ENCODE measurements around the gene STX1B. TPM values are rescaled to one million over a fixed set of nuclear protein-coding genes. Genes with fewer than 3 reads are reported as not detected.

Gene STX1B
- polyA plus RNA-seq, 4 donors, result 0.73 to 2.1 (median 1.2) TPM

DNA sequence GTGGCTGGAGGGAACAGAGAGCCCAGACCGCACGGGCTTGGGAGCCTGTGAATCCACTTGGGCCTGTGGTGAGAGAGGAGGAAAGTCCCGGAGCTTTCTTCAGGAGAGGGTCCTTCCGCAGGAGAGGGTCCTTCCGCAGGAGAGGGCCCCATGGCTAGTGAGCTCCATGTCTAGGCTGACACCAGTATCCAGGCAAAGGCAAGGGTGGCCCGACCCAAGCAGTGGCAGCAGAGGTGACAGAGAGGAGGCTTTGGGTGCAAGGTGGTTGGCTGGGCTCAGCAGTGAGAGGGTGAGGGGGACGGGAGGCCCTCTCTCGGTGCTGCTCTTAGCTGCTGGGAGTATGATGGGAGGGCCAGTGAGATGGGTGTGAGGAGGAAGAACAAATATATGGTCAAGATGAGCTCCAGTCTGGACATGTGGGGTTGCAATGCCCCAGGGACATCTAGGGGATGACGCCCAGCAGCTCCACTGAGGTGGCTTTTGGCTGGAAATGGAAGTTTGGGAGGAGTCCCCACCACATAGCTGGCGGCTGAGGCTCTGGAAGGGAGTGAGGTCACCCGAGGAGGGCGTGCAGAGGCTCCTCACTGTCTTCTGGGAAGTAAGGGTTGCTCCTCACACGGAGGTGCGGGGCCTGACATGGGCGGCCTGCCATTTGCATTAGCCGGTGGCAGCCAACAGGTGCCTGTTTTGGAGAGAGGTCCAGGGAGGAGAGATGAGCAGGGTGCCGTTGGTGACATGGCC lies 27.7 kb downstream of the STX1B start:
- no peak for DNase-seq (ENCODE audit: low read depth in 4 of 4, low spot score in 3 of 4)

DNA sequence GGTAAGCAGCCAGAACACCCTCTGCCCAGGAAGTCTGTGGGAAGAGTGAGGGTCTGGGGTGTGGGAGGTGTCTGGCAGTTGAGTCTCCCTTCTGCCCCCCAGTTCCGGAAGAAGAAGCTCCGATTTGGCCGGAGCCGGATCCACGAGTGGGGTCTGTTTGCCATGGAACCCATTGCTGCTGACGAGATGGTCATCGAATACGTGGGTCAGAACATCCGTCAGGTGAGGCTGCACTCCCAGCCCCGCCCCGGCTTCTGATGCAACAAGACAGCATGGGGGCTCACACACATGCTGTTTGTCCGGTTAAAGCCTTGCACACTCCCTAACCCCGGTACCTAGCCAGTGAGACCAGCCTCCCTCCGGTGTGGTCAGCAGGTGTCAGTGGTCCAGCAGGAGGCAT lies 29.5 kb downstream of the STX1B start:
- no peak for DNase-seq (ENCODE audit: low read depth in 4 of 4, low spot score in 3 of 4)

DNA sequence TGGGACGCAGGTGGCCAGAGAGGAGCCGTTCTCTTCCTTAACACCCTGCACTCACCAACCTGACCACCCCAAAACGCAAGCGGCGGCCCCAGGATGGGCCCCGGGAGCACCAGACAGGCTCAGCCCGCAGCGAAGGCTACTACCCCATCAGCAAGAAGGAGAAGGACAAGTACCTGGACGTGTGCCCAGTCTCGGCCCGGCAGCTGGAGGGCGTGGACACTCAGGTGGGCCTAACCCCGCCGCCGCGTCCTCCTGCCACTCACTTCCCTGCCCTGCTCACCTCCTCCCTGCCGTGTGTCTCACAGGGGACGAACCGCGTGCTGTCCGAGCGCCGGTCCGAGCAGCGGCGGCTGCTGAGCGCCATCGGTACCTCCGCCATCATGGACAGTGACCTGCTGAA lies 30.0 kb downstream of the STX1B start:
- no peak for DNase-seq (ENCODE audit: low read depth in 4 of 4, low spot score in 3 of 4)

DNA sequence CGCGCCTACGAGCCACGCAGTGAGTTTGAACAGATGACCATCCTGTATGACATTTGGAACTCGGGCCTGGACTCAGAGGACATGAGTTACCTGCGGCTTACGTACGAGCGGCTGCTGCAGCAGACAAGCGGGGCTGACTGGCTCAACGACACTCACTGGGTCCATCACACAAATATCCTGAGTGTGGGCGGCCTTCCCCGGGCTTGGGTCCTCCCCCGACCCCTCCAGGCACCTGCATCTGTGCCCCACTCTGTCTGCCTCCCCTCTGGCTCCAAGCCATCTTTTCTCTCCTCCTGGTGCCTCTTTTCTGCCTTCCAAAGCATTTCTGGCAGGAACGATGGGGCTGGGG lies 30.4 kb downstream of the STX1B start:
- no peak for DNase-seq (ENCODE audit: low read depth in 4 of 4, low spot score in 3 of 4)

DNA sequence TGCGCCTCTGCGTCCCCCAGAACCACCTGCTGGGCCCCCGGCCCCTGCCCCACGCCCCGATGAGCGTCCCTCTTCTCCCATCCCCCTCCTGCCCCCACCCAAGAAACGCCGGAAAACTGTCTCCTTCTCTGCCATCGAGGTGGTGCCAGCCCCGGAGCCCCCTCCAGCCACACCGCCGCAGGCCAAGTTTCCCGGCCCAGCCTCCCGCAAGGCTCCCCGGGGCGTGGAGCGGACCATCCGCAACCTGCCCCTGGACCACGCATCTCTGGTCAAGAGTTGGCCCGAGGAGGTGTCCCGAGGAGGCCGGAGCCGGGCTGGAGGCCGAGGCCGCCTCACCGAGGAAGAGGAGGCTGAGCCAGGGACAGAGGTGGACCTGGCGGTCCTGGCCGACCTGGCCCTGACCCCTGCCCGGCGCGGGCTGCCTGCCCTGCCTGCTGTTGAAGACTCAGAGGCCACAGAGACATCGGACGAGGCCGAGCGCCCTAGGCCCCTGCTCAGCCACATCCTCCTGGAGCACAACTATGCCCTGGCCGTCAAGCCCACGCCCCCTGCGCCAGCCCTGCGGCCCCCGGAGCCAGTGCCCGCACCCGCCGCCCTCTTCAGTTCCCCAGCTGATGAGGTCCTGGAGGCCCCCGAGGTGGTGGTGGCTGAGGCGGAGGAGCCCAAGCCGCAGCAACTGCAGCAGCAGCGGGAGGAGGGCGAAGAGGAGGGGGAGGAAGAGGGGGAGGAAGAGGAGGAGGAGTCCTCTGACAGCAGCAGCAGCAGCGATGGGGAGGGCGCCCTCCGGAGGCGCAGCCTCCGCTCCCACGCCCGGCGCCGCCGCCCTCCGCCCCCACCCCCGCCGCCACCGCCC lies 31.0 kb downstream of the STX1B start:
- no peak for DNase-seq (ENCODE audit: low read depth in 4 of 4, low spot score in 3 of 4)

DNA sequence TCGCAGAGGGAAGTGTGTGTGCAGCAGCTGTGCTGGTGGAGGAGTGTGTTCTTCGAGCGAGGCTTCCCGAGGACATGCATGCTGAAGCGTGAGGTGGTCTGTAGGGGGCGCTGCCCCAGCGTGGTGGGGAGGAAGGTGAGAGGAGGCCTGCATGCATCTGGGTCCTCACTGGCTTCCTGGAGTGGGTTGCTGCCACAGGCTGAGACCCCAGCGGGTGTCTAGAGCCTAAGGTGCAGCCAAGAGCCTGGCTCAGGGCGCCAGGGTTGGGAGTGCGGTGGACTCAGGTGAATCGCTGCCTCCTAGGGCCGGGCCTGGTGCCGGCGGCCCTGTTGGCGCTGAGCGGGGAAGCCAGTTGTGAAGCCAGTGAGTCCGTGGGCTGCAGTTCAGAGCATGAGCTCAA lies 32.9 kb downstream of the STX1B start:
- no peak for DNase-seq (ENCODE audit: low read depth in 4 of 4, low spot score in 3 of 4)

DNA sequence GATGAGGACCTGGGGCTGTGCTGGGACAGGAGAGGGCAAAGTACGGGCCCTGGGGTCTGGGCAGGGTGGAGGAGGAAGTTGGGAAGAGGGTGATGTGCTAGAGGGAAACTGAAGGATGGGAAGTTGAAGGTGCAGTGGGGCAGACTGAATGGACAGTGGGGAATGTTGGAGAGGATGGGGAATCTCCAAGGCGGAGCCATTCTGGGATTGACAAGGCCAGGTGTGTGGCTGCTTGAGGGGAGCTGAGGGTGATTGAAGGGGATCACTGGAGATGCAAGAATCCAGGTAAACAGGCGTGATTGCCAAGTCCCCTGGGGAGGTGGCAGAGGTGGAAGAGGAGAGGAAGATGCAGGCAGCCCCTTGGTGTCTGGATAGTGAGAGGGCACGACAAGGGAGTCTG lies 34.0 kb downstream of the STX1B start:
- DNase-seq (ENCODE audit: low read depth in 4 of 4, low spot score in 3 of 4), result no peak

DNA sequence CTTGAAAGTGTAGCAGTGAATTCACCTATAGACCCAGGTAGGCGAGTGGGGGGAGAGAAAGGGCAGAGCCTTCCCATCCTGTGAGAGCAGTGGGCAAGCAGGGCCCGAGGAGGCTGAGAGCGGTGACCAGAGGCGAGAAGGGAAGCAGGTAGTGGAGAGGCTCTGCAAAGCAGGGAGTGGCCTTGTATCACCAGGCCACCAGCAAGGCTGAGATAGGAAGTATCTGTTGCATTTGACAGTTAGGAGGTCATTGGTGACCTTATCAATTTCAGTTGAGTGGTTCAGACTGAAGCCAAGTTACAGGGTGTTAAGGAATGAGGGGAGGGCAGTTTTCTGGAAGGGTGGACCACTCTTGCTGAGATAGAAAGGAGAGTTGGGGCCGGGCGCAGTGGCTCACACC lies 36.1 kb downstream of the STX1B start:
- no peak for DNase-seq (ENCODE audit: low read depth in 4 of 4, low spot score in 3 of 4)

DNA sequence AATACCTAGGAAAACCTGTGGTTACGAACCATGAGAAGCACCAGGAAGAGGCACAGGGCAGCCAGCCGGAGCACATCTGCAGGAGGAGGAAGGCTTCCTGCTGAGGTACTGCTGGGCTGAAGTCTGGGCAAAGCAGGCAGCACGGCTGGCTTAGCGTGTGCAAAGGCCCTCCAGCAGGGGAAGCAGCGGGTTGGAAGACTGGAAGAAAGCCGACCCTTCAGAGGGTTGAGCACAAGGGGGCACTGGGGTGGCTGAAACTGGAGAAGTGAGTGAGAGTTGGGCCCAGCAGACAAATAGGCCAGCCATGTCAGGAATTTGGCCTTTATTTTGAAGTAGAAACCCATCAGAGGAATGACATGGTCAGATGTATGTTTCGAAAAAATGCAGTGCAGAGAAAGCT lies 37.6 kb downstream of the STX1B start:
- DNase-seq (ENCODE audit: low read depth in 4 of 4, low spot score in 3 of 4), result no peak

DNA sequence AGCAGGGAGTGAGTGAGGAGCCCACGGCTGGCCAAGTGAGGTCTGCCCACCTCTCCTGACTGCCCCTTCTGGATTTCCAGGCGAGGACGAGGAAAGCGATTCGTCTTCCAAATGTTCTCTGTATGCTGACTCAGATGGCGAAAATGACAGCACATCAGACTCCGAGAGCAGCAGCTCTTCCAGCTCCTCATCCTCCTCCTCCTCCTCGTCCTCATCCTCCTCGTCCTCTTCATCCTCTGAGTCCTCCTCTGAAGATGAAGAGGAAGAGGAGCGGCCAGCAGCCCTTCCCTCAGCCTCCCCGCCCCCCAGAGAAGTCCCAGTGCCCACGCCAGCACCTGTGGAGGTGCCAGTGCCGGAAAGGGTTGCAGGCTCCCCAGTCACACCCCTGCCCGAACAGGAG lies 39.1 kb downstream of the STX1B start:
- DNase-seq (ENCODE audit: low read depth in 4 of 4, low spot score in 3 of 4), result no peak

DNA sequence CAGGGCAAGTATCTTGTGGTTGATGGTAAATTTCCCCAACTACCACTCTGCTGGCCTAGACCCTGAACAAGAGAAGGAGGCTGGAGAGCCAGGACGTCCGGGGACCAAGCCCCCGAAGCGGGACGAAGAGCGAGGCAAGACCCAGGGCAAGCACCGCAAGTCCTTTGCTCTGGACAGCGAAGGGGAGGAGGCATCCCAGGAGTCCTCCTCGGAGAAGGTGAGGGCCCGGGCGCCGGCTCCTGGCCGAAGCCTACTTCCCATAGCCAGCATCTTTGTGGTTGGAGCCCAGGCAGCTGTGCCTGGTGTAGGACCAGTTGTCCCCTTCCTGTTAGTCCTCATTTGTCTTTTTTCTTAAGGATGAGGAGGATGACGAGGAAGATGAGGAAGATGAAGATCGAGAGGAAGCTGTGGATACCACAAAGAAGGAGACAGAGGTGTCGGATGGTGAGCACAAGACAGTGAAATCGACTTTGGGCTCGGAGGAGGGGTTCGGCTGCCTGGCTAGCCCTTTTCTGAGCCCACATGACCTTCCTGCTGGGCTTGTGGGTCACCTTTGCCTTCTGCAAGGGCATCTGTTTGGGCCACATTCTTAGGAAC lies 41.1 kb downstream of the STX1B start:
- no peak for DNase-seq (ENCODE audit: low read depth in 4 of 4, low spot score in 3 of 4)

DNA sequence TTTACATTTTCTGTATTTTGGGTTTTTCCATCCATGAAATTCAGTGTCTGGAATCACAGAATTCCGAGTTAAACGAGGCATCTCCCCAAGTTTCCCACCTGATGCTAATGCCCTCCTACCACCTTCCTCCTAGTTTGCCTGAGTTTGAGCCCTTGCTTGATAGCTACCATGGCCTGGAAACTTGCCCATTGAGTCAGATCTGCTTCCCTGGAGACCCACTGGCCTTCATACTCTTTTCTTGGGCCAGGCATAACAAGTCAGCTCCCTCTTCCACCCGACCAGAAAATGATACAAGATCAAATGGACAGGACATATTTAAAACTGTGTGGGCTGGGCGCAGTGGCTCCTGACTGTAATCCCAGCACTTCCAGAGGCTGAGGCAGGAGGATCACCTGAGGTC lies 42.6 kb downstream of the STX1B start:
- DNase-seq (ENCODE audit: low read depth in 4 of 4, low spot score in 3 of 4), result no peak

DNA sequence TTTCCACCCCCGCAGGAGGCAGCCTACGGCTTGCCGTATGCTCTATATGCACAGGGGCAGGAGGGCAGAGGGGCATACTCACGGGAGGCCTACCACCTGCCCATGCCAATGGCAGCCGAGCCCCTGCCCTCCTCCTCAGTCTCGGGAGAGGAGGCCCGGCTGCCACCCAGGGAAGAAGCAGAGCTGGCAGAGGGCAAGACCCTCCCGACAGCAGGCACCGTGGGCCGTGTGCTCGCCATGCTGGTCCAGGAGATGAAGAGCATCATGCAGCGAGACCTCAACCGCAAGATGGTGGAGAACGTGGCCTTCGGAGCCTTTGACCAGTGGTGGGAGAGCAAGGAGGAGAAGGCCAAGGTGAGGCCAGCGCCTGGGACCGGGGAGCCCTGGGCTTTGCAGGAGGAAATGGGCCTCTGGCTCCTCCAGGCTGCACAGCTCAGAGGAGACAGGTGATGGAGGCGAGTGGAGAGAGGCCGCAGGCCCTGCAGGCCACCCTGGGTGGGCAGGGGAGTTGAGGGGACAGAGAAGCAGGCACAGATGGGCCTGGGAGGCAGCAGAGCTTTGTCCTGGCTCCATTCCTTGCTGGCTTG lies 44.3 kb downstream of the STX1B start:
- no peak for DNase-seq (ENCODE audit: low read depth in 4 of 4, low spot score in 3 of 4)

DNA sequence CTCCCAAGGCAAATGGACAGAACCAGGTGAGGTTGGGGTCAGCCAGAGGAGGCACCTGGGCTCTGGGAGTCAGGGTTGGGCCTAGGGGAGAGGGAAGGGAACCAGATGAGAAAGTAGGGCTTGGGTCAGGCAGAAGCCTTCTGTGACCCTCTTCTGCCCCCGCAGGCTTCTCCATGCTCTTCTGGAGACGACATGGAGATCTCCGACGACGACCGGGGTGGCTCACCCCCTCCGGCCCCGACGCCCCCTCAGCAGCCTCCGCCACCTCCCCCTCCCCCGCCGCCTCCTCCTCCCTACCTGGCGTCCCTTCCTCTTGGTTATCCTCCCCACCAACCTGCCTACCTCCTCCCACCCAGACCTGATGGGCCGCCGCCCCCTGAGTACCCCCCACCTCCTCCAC lies 45.0 kb downstream of the STX1B start:
- no peak for DNase-seq (ENCODE audit: low read depth in 4 of 4, low spot score in 3 of 4)

DNA sequence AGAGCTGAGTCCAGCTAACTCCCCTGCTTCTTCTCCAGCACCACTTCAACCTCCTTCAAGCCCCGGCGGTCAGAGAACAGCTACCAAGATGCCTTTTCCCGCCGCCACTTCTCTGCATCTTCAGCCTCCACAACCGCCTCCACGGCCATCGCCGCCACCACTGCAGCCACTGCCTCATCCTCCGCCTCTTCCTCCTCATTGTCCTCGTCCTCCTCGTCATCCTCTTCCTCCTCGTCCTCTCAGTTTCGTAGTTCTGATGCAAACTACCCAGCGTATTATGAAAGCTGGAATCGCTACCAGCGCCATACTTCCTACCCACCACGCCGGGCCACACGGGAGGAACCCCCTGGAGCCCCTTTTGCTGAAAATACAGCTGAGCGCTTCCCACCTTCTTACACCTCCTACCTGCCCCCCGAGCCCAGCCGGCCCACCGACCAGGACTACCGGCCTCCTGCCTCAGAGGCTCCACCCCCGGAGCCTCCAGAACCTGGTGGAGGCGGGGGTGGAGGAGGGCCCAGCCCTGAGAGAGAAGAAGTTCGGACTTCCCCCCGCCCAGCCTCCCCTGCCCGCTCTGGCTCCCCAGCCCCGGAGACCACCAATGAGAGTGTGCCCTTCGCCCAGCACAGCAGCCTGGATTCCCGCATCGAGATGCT lies 45.7 kb downstream of the STX1B start:
- DNase-seq (ENCODE audit: low read depth in 4 of 4, low spot score in 3 of 4), result no peak

DNA sequence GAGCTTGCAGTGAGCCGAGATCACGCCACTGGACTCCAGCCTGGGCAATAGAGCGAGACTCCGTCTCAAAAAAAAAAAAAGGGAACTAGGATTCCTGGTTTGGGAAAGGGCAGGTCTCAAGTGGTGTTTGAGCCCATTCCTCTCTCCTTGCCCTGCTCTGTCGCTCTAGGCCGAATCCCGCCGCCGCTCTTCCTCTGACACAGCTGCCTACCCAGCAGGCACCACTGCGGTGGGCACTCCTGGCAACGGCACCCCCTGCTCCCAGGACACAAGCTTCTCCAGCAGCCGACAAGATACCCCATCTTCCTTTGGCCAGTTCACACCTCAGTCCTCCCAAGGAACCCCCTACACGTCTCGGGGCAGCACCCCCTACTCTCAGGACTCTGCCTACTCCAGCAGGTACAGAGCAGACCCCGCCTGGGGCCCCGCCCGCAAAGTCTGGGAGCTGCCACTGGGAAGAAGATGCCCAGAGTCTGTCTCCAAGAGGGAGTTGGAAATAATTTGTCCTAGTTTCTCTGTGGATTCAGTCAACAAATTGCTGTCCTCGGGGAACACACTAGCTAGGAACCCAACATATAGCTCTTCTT lies 46.4 kb downstream of the STX1B start:
- DNase-seq (ENCODE audit: low read depth in 4 of 4, low spot score in 3 of 4), result no peak

DNA sequence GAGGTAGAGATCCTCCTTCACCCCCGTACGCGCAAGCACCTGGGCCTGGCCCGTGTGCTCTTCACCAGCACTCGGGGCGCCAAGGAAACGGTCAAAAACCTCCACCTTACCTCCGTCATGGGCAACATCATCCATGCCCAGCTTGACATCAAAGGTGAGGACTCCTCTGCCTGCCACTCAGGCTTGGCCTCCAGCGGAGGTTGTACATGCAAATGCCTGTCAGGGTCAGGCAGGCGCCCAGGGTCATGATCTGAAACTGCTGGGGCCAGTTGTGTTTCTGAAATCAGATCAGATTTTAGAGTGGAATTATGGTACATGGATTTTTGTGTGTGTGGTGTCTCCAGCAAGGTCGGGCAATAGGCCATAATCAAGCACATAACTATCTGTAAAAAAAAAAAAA lies 49.1 kb downstream of the STX1B start:
- DNase-seq (ENCODE audit: low read depth in 4 of 4, low spot score in 3 of 4), result no peak

DNA sequence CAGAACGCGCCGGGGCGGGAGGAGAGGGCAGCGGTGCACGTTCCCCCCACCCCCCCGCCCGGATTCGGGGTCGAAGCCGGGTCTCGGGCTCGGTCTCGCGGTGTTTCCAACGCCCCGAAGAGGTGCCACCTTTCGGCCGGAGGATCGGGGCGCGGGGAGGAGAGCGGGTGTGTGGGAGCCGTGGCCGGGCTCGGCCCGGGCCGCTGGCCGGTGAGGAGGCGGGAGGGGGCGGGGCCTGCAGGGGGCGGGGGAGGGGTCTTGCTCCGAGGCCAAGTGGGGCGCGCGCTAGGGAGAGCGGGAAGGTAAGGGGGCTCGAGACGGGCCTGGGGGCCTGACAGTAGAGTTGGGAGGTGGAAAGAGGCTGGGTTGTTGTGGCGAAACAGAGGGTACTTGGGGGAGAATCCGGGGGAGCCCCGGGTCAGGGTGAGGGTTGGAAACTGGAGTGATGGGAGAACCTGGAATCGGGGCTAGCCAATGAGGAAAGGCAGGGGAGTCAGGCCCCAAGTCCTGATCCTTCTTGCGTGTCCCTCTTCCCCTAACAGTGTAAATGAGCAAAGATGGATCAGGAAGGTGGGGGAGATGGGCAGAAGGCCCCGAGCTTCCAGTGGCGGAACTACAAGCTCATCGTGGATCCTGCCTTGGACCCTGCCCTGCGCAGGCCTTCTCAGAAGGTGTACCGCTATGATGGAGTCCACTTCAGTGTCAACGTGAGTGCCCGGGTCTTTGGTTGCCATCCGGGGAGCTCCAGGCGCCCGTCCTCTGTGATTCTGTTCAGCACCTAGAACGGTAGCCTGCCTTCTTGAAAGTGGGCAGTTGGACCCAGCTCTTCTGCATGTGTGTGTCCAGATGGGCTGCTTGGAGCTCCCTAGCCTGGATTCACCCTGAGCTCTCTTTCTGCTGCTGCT lies 52.0 kb downstream of the STX1B start:
- no peak for DNase-seq (ENCODE audit: low read depth in 4 of 4, low spot score in 3 of 4)

DNA sequence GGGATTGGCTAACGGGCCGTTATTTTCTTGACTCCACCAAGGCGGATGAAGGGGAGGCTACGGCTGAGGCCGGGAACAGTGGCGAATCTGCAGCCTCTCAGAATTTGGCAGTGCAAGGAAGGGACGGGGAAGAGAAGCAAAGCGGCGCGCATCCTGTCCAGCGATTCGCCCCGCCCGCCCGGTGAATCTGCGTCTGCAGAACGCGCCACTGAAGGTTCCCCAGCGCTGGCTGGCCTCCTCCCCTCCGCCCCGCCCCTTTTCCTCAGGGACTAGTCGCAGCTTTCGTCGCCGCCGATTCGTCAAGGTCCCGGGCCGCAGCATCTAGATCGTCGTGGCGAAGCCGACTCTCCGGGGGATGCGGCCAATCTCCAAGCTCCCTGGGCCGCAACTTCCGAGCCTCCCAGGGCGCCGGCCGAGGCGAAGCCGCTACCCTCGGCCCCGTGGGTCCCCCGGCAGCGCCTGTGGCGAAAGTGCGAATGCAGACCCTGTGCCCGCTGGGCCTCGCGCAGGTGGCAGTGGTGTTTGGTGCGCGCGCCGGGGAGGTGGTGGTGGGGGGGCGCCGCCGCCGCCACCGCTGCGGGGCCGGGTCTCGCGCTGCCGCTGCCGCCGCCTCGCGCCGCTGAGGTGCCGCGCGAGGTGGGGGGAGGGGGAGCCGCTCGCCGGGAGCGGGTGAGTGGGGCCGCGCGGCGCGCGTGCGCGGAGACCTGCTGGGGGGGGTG lies 52.8 kb downstream of the STX1B start, which contains the start of gene SETD1A:
SETD1A (plus strand) TSS at position 299 of the 719 bp plus-strand sequence. CDS start 978 bp downstream, outside the sequence.
- DNase-seq (ENCODE audit: low read depth in 4 of 4, low spot score in 3 of 4), result peak; percentile 90 to 91 (median 90)

All from right renal pelvis (tissue), 4 donors.